ENCODE data around the gene SLC39A1.

SLC39A1 gene

GRCh38 chr1:153970346-153970745, 7.0 kb upstream of the SLC39A1 start:
- no peak for DNase-seq (ENCODE audit: low read depth in 1 of 2, low spot score in 1 of 2)
- Histone ChIP-seq H3K27ac (replicated peaks) (no peak overlapping the region), H3K4me3 (replicated peaks; ENCODE audit: insufficient read depth, low read length) (no peak overlapping the region), H3K27me3 (ENCODE audit: insufficient read depth, poor library complexity, severe bottlenecking) (no peaks in the 10 kb centered on the region)
- TF ChIP-seq SPI1 (IDR thresholded peaks at IDR 0.05; ENCODE audit: borderline replicate concordance, low read depth), result no peak
- TF ChIP-seq, protein P1, sequence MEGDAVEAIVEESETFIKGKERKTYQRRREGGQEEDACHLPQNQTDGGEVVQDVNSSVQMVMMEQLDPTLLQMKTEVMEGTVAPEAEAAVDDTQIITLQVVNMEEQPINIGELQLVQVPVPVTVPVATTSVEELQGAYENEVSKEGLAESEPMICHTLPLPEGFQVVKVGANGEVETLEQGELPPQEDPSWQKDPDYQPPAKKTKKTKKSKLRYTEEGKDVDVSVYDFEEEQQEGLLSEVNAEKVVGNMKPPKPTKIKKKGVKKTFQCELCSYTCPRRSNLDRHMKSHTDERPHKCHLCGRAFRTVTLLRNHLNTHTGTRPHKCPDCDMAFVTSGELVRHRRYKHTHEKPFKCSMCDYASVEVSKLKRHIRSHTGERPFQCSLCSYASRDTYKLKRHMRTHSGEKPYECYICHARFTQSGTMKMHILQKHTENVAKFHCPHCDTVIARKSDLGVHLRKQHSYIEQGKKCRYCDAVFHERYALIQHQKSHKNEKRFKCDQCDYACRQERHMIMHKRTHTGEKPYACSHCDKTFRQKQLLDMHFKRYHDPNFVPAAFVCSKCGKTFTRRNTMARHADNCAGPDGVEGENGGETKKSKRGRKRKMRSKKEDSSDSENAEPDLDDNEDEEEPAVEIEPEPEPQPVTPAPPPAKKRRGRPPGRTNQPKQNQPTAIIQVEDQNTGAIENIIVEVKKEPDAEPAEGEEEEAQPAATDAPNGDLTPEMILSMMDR (IDR thresholded peaks at IDR 0.05; ENCODE audit: insufficient read depth, low read length), result no peak
- no peak for TF ChIP-seq GABPA (IDR thresholded peaks at IDR 0.05; ENCODE audit: low read depth)
- TF ChIP-seq REST (IDR thresholded peaks at IDR 0.05; ENCODE audit: insufficient replicate concordance, low read depth), result no peak
- no peak for TF ChIP-seq POLR2AphosphoS5 (IDR thresholded peaks at IDR 0.05; ENCODE audit: low read depth)

DNA sequence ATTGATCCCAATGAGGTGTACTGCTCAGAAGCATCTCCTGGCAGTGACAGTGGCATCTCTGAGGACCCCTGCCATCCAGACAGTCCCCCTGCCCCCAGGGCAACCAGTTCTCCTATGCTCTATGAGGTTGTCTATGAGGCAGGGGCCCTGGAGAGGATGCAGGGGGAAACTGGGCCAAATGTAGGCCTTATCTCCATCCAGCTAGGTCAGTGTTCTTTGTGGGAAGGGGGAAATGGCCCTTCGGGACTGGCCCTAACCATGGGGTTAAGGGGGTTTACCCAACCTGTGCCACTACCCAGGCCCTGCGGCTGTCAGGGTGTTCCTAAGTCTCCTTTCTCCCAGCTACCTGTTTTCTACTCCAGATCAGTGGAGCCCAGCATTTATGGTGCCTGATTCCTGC, 5.6 kb upstream of the SLC39A1 start:
- Histone ChIP-seq H3K27me3 (ENCODE audit: insufficient read depth, poor library complexity, severe bottlenecking) (no peaks in the 10 kb centered on the region), H3K27ac (replicated peaks) (no peak overlapping the region), H3K4me3 (replicated peaks; ENCODE audit: insufficient read depth, low read length) (no peak overlapping the region)
- no peak for DNase-seq (ENCODE audit: low read depth in 1 of 2, low spot score in 1 of 2)
- TF ChIP-seq REST (IDR thresholded peaks at IDR 0.05; ENCODE audit: insufficient replicate concordance, low read depth) (no peak), POLR2AphosphoS5 (IDR thresholded peaks at IDR 0.05; ENCODE audit: low read depth) (no peak), GABPA (IDR thresholded peaks at IDR 0.05; ENCODE audit: low read depth) (no peak), SPI1 (IDR thresholded peaks at IDR 0.05; ENCODE audit: borderline replicate concordance, low read depth) (no peak)
- TF ChIP-seq, protein P1 (IDR thresholded peaks at IDR 0.05; ENCODE audit: insufficient read depth, low read length), result no peak

GRCh38 chr1:153968408-153968807, 5.1 kb upstream of the SLC39A1 start:
- Histone ChIP-seq H3K27me3 (ENCODE audit: insufficient read depth, poor library complexity, severe bottlenecking) (no peaks in the 10 kb centered on the region), H3K27ac (replicated peaks) (peak overlapping the region; percentile 94), H3K4me3 (replicated peaks; ENCODE audit: insufficient read depth, low read length) (peak overlapping the region; percentile 62)
- TF ChIP-seq POLR2AphosphoS5 (IDR thresholded peaks at IDR 0.05; ENCODE audit: low read depth) (no peak), REST (IDR thresholded peaks at IDR 0.05; ENCODE audit: insufficient replicate concordance, low read depth) (no peak), SPI1 (IDR thresholded peaks at IDR 0.05; ENCODE audit: borderline replicate concordance, low read depth) (no peak), GABPA (IDR thresholded peaks at IDR 0.05; ENCODE audit: low read depth) (no peak)
- TF ChIP-seq, protein P1 (IDR thresholded peaks at IDR 0.05; ENCODE audit: insufficient read depth, low read length), result no peak
- no peak for DNase-seq (ENCODE audit: low read depth in 1 of 2, low spot score in 1 of 2)

Measured in HL-60 (cell line).